Breast epithelium (tissue), 3 donors: Measurements from ENCODE around the gene ZNF799.
"Not testable (repeated sequence)": the region's sequence is repeated elsewhere in the genome, so short reads cannot be mapped to it uniquely, and the experiment has no call there.

Source experiments
- CTCF ChIP-seq, 3 donors: fragments of 450-650 bp; IDR thresholded peaks; one replicate each; pipeline ENCODE4 v1.5.1; 2016 to 2017; ENCODE audit warnings: antibody characterized with exemption in 3 of 3, mild to moderate bottlenecking in 3 of 3, moderate library complexity in 3 of 3
- POLR2A ChIP-seq: fragments of 450-650 bp; IDR thresholded peaks from one replicate; pipeline ENCODE4 v1.6.1; 2016; ENCODE audit warnings: antibody characterized with exemption, mild to moderate bottlenecking, moderate library complexity

GRCh38 chr19:12430726-12431299 lies 29.7 kb upstream of the ZNF799 start:
- not testable (repeated sequence) for TF ChIP-seq CTCF (IDR thresholded peaks at IDR 0.05); POLR2A
